Testis (tissue), 2 donors: Measurements from ENCODE around the gene GSDME.

Source experiments
- CTCF ChIP-seq, 3 experiments: fragments of 450-650 bp in 2 of 3; fragments of 200-600 bp in 1 of 3; sonication (generic) in 1 of 3; IDR thresholded peaks; one replicate each; pipeline ENCODE4 v1.5.1; 2016 to 2019; ENCODE audit warnings: antibody characterized with exemption in 3 of 3, mild to moderate bottlenecking in 2 of 3, moderate library complexity in 1 of 3
- POLR2A ChIP-seq: fragments of 450-650 bp; IDR thresholded peaks from one replicate; pipeline ENCODE4 v1.6.1; 2017; ENCODE audit warnings: antibody characterized with exemption, mild to moderate bottlenecking, moderate library complexity

GRCh38 chr7:24714676-24715010 is 42.6 kb downstream of the GSDME start:
- TF ChIP-seq POLR2A (no peak), CTCF (IDR thresholded peaks at IDR 0.05) (no peak)
